ENCODE results near the gene CCR9. TPM values are rescaled to one million over a fixed set of nuclear protein-coding genes. Genes with fewer than 3 reads are reported as not detected.
"Not testable (repeated sequence)": the region's sequence is repeated elsewhere in the genome, so short reads cannot be mapped to it uniquely, and the experiment has no call there.

The CCR9 gene, protein sequence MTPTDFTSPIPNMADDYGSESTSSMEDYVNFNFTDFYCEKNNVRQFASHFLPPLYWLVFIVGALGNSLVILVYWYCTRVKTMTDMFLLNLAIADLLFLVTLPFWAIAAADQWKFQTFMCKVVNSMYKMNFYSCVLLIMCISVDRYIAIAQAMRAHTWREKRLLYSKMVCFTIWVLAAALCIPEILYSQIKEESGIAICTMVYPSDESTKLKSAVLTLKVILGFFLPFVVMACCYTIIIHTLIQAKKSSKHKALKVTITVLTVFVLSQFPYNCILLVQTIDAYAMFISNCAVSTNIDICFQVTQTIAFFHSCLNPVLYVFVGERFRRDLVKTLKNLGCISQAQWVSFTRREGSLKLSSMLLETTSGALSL
- under 1 TPM in 3 of 4 donors, not detected in 1; 0.09 to 0.23 (median 0.19) TPM for polyA plus RNA-seq (ENCODE audit: insufficient read length in 4 of 4)

DNA sequence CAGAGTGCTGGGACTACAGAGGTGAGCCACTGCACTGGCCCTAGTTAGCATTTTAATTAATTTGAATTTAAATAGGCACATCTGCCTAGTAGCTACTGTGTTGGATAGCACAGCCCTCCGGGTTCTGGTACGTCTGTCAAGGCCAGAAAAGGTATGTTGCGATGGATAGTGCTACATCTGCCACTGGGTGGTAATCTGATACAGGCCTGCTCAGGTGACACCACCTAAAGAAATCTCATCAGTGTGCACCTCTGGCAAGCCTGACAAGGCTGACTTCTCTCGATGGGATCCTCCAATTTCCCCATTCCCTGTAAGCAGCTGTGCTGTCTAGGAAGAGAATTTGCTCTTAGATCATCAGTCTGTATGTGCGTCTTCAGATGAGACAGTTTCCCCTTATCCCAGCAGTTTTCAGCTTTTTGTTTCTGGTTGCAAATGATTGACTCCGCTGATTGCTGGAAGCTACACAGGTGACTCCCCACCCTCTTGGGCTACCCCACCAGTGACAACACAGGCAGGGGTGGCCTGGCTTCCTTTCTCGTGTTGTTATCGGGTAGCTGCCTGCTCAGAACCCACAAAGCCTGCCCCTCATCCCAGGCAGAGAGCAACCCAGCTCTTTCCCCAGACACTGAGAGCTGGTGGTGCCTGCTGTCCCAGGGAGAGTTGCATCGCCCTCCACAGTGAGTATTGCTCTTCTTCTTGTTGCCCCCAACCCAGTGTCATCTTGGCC, at the start of gene CCR9:
TSS of gene CCR9 (plus strand) at position 565 of the 727 bp plus-strand sequence. CDS start 8,391 bp downstream, outside the sequence.
- no peak for DNase-seq (ENCODE audit: low read depth in 4 of 4, low spot score in 3 of 4)

- DNase-seq (ENCODE audit: low read depth in 4 of 4, low spot score in 3 of 4), result no peak
These were observed 47.9 kb upstream of the CCR9 start for GRCh38 chr3:45838466-45838865.

DNA sequence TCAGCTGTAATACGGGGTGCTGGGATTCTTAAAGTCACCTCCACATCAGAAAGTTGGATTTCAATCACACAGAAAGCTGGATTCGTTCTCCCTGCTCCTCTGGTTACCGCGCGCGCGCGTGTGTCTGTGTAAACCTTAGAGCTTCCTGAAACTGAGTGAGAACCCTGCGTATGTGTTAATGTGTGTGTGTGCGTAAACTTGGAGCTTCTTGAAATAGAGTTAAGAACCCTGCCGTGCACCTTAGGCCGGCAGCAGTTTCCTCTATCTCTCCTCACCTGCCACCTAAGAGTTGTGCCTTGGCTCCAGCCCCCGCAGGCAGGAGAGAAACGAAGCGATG, 45.0 kb upstream of the CCR9 start:
- DNase-seq (ENCODE audit: low read depth in 4 of 4, low spot score in 3 of 4), result peak in 1 of 4 donors; percentile 2

GRCh38 chr3:45841757-45842491, 44.4 kb upstream of the CCR9 start, which contains the start of gene LZTFL1:
LZTFL1 (minus strand) TSS chr3:45842119; CDS start chr3:45841991, 128 bp downstream.
- DNase-seq (ENCODE audit: low read depth in 4 of 4, low spot score in 3 of 4), result peak; percentile 87 to 95 (median 92)

- no peak for DNase-seq (ENCODE audit: low read depth in 4 of 4, low spot score in 3 of 4)
These were observed 43.3 kb upstream of the CCR9 start for GRCh38 chr3:45842851-45843625.

DNA sequence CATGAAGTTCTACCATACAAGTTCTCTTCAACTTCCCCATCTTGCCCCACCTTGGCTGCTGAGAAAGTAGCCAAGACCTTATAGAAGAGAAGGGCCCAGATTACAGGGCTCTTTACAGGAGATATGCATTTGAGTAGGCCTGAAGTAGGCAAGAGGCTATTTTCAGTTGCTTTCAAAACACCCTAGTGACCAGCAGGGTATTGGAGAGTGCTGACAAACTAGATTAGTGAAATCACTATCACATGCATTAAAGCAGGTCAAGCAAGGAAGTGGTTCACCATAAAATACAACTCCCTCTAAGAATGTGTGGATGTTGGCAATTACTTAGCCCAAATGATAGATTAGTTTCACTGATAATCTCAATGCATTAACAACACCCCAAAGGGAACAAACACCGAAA, 41.7 kb upstream of the CCR9 start:
- DNase-seq (ENCODE audit: low read depth in 4 of 4, low spot score in 3 of 4), result no peak

- no peak for DNase-seq (ENCODE audit: low read depth in 4 of 4, low spot score in 3 of 4)
These were observed 38.0 kb upstream of the CCR9 start for GRCh38 chr3:45848392-45848791.

- DNase-seq (ENCODE audit: low read depth in 4 of 4, low spot score in 3 of 4), result no peak
These were observed 33.5 kb upstream of the CCR9 start for GRCh38 chr3:45852828-45853227.

DNA sequence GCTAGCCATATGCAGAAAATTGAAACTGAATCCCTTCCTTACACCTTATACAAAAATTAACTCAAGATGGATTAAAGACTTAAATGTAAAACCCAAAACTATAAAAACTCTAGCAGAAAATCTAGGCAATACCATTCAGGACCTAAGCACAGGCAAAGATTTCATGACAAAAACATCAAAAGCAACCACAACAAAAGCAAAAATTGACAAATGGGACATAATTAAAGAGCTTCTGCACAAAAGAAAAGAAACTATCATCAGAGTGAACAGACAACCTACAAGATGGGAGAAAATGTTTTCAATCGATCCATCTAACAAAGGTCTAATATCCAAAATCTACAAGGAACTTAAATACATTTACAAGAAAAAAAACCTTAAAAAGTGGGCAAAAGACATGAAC, 30.0 kb upstream of the CCR9 start:
- DNase-seq (ENCODE audit: low read depth in 4 of 4, low spot score in 3 of 4), result not testable (repeated sequence)

DNA sequence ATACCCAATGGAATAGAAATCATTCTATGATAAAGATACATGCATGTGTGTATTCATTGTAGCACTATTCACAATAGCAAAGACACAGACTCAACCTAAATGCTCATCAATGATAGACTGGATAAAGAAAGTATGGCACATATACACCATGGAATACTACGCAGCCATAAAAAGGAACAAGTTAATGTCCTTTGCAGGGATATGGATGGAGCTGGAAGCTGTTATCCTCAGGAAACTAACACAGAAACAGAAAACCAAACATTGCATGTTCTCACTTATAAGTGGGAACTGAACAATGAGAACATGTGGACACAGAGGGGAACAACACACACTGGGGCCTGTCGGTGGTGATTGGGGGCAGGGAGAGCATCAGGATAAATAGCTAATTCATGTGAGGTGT, 29.3 kb upstream of the CCR9 start:
- not testable (repeated sequence) for DNase-seq (ENCODE audit: low read depth in 4 of 4, low spot score in 3 of 4)

DNA sequence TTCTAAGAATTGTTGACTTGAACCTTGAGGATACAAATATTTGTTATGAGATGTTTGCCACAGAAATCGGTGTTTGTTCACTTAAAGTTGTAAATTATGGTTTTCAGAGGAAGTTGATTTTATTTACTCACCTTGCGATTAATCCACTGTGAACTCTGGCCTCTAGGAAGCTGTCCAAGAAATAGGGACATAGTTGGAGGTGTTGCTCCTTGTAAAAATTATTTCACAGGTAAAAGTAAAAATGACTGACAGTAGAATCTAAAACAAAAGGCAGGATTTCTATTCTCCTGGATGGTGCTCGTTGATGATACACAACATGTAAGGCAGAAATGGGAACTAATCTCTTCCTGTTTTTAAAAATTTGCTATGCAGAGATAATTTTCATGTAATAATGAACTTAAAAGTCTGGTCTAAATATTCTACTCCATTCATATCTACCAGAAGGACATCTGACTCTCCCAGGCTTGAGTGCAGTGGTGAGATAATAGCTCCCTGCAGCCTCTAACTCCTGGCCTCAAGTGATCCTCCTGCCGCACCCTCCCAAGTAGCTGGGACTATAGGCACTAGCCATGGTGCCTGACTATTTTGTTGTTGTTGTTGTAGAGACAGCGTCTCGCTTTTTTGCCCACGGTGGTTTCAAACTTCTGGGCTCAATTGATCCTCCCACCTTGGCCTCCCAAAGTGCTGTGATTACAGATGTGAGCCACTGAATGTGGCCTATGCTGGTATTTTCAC, 27.4 kb upstream of the CCR9 start:
- no peak for DNase-seq (ENCODE audit: low read depth in 4 of 4, low spot score in 3 of 4)

DNA sequence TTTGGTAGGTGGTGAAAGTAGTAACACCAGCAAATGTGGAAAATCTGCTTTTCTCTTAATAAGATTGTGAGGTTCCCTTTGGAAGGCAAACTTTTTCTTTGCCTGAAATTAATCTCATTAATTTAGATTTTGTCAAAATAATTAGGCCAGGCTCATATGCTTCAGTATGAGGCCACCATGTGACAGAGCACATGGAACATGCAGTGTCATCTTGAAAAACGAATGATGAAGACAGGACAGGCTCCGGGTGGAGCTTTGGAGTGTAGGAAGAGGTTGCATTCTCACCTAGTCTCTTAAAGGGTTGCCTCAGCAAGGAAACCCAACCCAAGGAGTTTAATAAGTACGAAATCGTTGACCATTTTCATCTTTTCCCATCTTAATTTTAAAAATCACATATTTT, 25.9 kb upstream of the CCR9 start:
- DNase-seq (ENCODE audit: low read depth in 4 of 4, low spot score in 3 of 4), result no peak

DNA sequence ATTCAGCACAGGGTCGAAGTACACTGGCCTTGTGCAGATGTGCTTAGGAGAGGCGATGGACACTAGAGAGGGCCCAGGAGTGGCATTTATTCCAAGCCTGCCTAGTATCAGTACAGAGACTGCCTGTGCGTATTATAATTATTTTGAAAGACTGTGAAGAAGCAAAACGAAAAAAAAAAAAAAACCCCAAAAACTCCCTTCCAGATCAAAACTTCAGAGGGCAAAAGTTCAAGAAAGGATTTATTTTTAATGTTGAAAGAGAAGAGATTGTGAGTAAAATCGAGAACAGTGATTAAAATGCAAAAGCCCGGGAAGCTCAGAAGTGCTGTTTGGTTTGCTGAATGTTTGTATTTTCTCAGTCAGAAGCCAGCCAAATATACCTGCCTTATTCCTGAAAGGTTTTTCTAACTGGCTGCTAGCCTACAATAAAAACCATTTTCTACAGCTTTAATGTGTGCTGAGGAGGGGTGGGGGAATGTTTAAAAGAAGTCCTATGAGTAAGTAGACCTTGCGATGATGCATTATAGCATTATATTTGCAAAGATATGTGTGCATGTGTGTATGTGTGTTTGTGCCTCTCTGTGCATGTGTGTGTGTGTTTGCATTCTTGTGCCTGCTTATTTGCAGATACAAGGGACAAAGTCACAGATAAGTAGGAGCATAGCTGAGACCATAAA, 25.2 kb upstream of the CCR9 start:
- no peak for DNase-seq (ENCODE audit: low read depth in 4 of 4, low spot score in 3 of 4)

- no peak for DNase-seq (ENCODE audit: low read depth in 4 of 4, low spot score in 3 of 4)
These were observed 21.4 kb upstream of the CCR9 start for GRCh38 chr3:45864760-45865519.

- DNase-seq (ENCODE audit: low read depth in 4 of 4, low spot score in 3 of 4), result no peak
These were observed 20.8 kb upstream of the CCR9 start for GRCh38 chr3:45865563-45865962.

DNA sequence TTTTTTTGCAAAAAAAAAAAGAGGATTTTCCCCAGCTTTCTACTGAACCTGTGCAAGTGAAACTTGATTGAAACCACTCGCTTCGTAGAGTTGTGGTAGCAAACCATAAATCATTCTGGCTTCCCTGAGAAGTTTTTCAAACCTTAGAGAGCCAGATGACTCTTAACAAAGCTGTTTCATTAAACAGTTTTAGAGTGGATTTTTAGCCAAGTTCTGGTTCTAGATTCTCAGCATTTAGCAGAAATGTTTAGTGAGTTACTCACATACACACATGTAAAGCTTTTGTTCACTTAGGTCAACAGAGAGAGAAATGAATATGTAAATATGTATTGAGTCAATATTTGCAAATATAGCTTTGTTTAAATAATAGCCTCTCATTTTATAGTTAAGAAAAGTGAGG, 18.1 kb upstream of the CCR9 start:
- DNase-seq (ENCODE audit: low read depth in 4 of 4, low spot score in 3 of 4), result no peak

- no peak for DNase-seq (ENCODE audit: low read depth in 4 of 4, low spot score in 3 of 4)
These were observed 17.7 kb upstream of the CCR9 start for GRCh38 chr3:45868650-45869049.

GRCh38 chr3:45869638-45870037, 16.7 kb upstream of the CCR9 start:
- DNase-seq (ENCODE audit: low read depth in 4 of 4, low spot score in 3 of 4), result no peak

DNA sequence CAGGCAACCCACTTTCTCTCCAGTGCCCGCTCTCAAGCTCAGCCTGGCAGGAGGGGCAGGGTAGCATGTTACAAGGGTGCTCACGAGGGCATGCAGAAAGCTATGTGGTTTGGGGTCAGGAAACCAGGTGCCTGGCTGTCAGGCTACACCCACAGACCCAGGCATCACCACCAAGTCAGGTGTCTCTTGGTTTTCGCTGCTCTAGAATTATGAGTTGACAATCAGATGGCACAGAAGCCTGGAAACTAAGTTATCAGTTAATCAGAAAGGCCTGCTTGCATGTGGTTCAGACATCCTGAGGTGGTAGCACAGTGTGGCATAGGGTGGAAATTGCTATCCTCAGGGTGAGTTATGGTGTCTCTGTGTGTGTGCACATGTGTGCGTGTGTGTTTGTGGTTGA, 16.2 kb upstream of the CCR9 start:
- no peak for DNase-seq (ENCODE audit: low read depth in 4 of 4, low spot score in 3 of 4)
